ENCODE data around the gene PPM1H.

The PPM1H gene

GRCh38 chr12:62800707-62801400 is 134.1 kb downstream of the PPM1H start:
- Histone ChIP-seq H3K27ac (no peak overlapping the region), H3K4me3 (no peak overlapping the region), H3K36me3 (peaks cover 3 to 9% (median 5%) of the 10 kb centered on the region in 3 donors), H3K27me3 (no peaks in the 10 kb centered on the region), H3K4me1 (no peaks in the 10 kb centered on the region), H3K9me3 (no peaks in the 10 kb centered on the region)
- no peak for DNase-seq
- intact Hi-C loops (cut with DNase I; ENCODE audit: low total_unique reads), result loop anchor here (10.0 kb wide), 1 partner anchor 264 kb away; no protein-coding TSS in a partner anchor
- TF ChIP-seq CTCF (IDR thresholded peaks at IDR 0.05), result no peak

GRCh38 chr12:62799766-62800406 is 135.1 kb downstream of the PPM1H start:
- Histone ChIP-seq H3K27ac (no peak overlapping the region), H3K27me3 (no peaks in the 10 kb centered on the region), H3K4me1 (no peaks in the 10 kb centered on the region), H3K9me3 (no peaks in the 10 kb centered on the region), H3K36me3 (peaks cover 3 to 9% (median 5%) of the 10 kb centered on the region in 3 donors), H3K4me3 (no peak overlapping the region)
- intact Hi-C loops (cut with DNase I; ENCODE audit: low total_unique reads), result loop anchor here (5.0 to 10.0 kb wide), 3 partner anchors 165 to 363 kb away; no protein-coding TSS in a partner anchor
- DNase-seq, result no peak
- TF ChIP-seq CTCF (IDR thresholded peaks at IDR 0.05), result no peak

- Histone ChIP-seq H3K4me3 (no peak overlapping the region), H3K27me3 (no peaks in the 10 kb centered on the region), H3K36me3 (peaks cover 3 to 9% (median 5%) of the 10 kb centered on the region in 3 donors), H3K27ac (no peak overlapping the region), H3K4me1 (no peaks in the 10 kb centered on the region), H3K9me3 (no peaks in the 10 kb centered on the region)
- intact Hi-C loops (cut with DNase I; ENCODE audit: low total_unique reads), result loop anchor here (5.0 to 10.0 kb wide), 2 partner anchors 164 to 362 kb away; no protein-coding TSS in a partner anchor
- peak; percentile 90 to 93 for TF ChIP-seq CTCF (IDR thresholded peaks at IDR 0.05)
- peak in 1 of 2 donors; percentile 57 for DNase-seq
Measured at GRCh38 chr12:62799126-62799736, 135.7 kb downstream of the PPM1H start.

GRCh38 chr12:62794218-62794583 is 140.7 kb downstream of the PPM1H start:
- intact Hi-C loops (cut with DNase I; ENCODE audit: low total_unique reads), result loop anchor here (5.0 to 10.0 kb wide), 3 partner anchors 159 to 212 kb away; no protein-coding TSS in a partner anchor
- Histone ChIP-seq H3K27ac (peak overlapping the region in 1 of 2 donors; percentile 52), H3K4me3 (no peak overlapping the region), H3K9me3 (no peaks in the 10 kb centered on the region), H3K27me3 (no peaks in the 10 kb centered on the region), H3K36me3 (no peaks in the 10 kb centered on the region), H3K4me1 (peaks cover 0 to 21% (median 9%) of the 10 kb centered on the region in 4 donors)
- no peak for TF ChIP-seq CTCF (IDR thresholded peaks at IDR 0.05)
- DNase-seq, result no peak

- intact Hi-C loops (cut with DNase I; ENCODE audit: low total_unique reads), result loop anchor here (5.0 to 10.0 kb wide), 3 partner anchors 159 to 211 kb away; no protein-coding TSS in a partner anchor
- Histone ChIP-seq H3K27ac (peak overlapping the region; percentile 40 to 52), H3K4me1 (peaks cover 0 to 21% (median 9%) of the 10 kb centered on the region in 4 donors), H3K9me3 (no peaks in the 10 kb centered on the region), H3K4me3 (no peak overlapping the region), H3K27me3 (no peaks in the 10 kb centered on the region), H3K36me3 (no peaks in the 10 kb centered on the region)
- TF ChIP-seq CTCF (IDR thresholded peaks at IDR 0.05), result peak; percentile 94 to 95
- peak; percentile 91 to 92 for DNase-seq
Measured at GRCh38 chr12:62793256-62794217, 141.4 kb downstream of the PPM1H start.
